ENCODE data around the gene MAOA. TPM values are rescaled to one million over a fixed set of nuclear protein-coding genes. Genes with fewer than 3 reads are reported as not detected.
"Not testable (repeated sequence)": the region's sequence is repeated elsewhere in the genome, so short reads cannot be mapped to it uniquely, and the experiment has no call there.

MAOA gene
- total RNA-seq, 1 donor from 2014 or later, result 232 TPM

GRCh38 chrX:43716144-43716543, 60.0 kb downstream of the MAOA start:
- DNase-seq (ENCODE audit: low spot score), result no peak

- DNase-seq (ENCODE audit: low spot score), result no peak
These were observed 60.6 kb downstream of the MAOA start for GRCh38 chrX:43716696-43717095.

GRCh38 chrX:43717161-43717560, 61.1 kb downstream of the MAOA start:
- no peak for DNase-seq (ENCODE audit: low spot score)

- DNase-seq (ENCODE audit: low spot score), result no peak
These were observed 62.0 kb downstream of the MAOA start for GRCh38 chrX:43718081-43718480.

- no peak for DNase-seq (ENCODE audit: low spot score)
These were observed 62.4 kb downstream of the MAOA start for GRCh38 chrX:43718546-43718945.

- DNase-seq (ENCODE audit: low spot score), result no peak
These were observed 62.9 kb downstream of the MAOA start for GRCh38 chrX:43718956-43719355.

- DNase-seq (ENCODE audit: low spot score), result no peak
These were observed 64.0 kb downstream of the MAOA start for GRCh38 chrX:43720082-43720481.

GRCh38 chrX:43720961-43721360, 64.9 kb downstream of the MAOA start:
- no peak for DNase-seq (ENCODE audit: low spot score)

- DNase-seq (ENCODE audit: low spot score), result not testable (repeated sequence)
These were observed 69.1 kb downstream of the MAOA start for GRCh38 chrX:43725227-43725626.

GRCh38 chrX:43727254-43727653, 71.2 kb downstream of the MAOA start:
- not testable (repeated sequence) for DNase-seq (ENCODE audit: low spot score)

- DNase-seq (ENCODE audit: low spot score), result no peak
These were observed 71.9 kb downstream of the MAOA start for GRCh38 chrX:43728002-43728401.

GRCh38 chrX:43728966-43729365, 72.9 kb downstream of the MAOA start:
- DNase-seq (ENCODE audit: low spot score), result no peak

GRCh38 chrX:43731086-43731485, 75.0 kb downstream of the MAOA start:
- no peak for DNase-seq (ENCODE audit: low spot score)

GRCh38 chrX:43733699-43734098, 77.6 kb downstream of the MAOA start:
- no peak for DNase-seq (ENCODE audit: low spot score)

- DNase-seq (ENCODE audit: low spot score), result no peak
These were observed 78.3 kb downstream of the MAOA start for GRCh38 chrX:43734444-43734843.

GRCh38 chrX:43735534-43735933, 79.4 kb downstream of the MAOA start:
- no peak for DNase-seq (ENCODE audit: low spot score)

- DNase-seq (ENCODE audit: low spot score), result no peak
These were observed 79.9 kb downstream of the MAOA start for GRCh38 chrX:43735957-43736356.

GRCh38 chrX:43741843-43742573, 85.9 kb downstream of the MAOA start:
- DNase-seq (ENCODE audit: low spot score), result no peak

- DNase-seq (ENCODE audit: low spot score), result no peak
These were observed 87.2 kb downstream of the MAOA start for GRCh38 chrX:43743100-43743822.

GRCh38 chrX:43744284-43744683, 88.2 kb downstream of the MAOA start:
- no peak for DNase-seq (ENCODE audit: low spot score)

- DNase-seq (ENCODE audit: low spot score), result no peak
These were observed 90.0 kb downstream of the MAOA start for GRCh38 chrX:43745938-43746721.

- no peak for DNase-seq (ENCODE audit: low spot score)
These were observed 91.4 kb downstream of the MAOA start for GRCh38 chrX:43747476-43747875.

Data from mesenteric fat pad (tissue), 1 donor.